ENCODE results near the gene MRTFA. TPM values are rescaled to one million over a fixed set of nuclear protein-coding genes. Genes with fewer than 3 reads are reported as not detected.
"Not testable (repeated sequence)": the region's sequence is repeated elsewhere in the genome, so short reads cannot be mapped to it uniquely, and the experiment has no call there.

Gene MRTFA
- total and polyA plus RNA-seq, 2 donors = 22.3 to 37.6 TPM

GRCh38 chr22:40560551-40560950 is 76.0 kb downstream of the MRTFA start:
- 75% methylated on average over 3 of the region's 3 CpGs for WGBS
- Histone ChIP-seq H3K4me3 (ENCODE audit: low read depth, low read length) (no peak overlapping the region), H3K36me3 (ENCODE audit: insufficient read depth) (no peaks in the 10 kb centered on the region), H3K27ac (ENCODE audit: low read depth) (peak overlapping the region; percentile 29), H3K4me1 (ENCODE audit: insufficient read depth) (no peaks in the 10 kb centered on the region)
- no peak for DNase-seq (ENCODE audit: extremely low spot score)

GRCh38 chr22:40557972-40558371 is 78.5 kb downstream of the MRTFA start:
- no peak overlapping the region for H3K27ac ChIP-seq (ENCODE audit: low read depth)
- no peak for DNase-seq (ENCODE audit: extremely low spot score)
- no peaks in the 10 kb centered on the region for H3K36me3 ChIP-seq (ENCODE audit: insufficient read depth)
- H3K4me3 ChIP-seq (ENCODE audit: low read depth, low read length) = no peak overlapping the region
- no peaks in the 10 kb centered on the region for H3K4me1 ChIP-seq (ENCODE audit: insufficient read depth)
- WGBS = 98% methylated on average over 2 of the region's 2 CpGs

- Histone ChIP-seq H3K4me3 (ENCODE audit: low read depth, low read length) (no peak overlapping the region), H3K27ac (ENCODE audit: low read depth) (no peak overlapping the region), H3K36me3 (ENCODE audit: insufficient read depth) (no peaks in the 10 kb centered on the region), H3K4me1 (ENCODE audit: insufficient read depth) (no peaks in the 10 kb centered on the region)
- WGBS = 82% methylated on average over 1 of the region's 1 CpG
- DNase-seq (ENCODE audit: extremely low spot score) = no peak
These were observed 79.9 kb downstream of the MRTFA start for GRCh38 chr22:40556641-40557040.

DNA sequence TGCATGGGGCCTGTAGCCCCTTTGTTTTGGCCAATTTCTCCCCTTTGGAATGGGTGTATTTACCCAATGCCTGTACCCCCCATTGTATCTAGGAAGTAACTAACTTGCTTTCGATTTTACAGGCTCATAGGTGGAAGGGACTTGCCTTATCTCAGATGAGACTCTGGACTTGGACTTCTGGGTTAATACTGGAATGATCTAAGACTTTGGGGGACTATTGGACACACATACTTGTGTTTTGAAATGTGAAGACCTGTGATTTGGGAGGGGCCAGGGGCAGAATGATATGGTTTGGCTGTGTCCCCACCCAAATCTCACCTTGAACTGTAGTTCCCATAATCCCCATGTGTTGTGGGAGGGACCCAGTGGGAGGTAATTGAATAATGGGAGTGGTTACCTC is 82.5 kb downstream of the MRTFA start:
- 95% methylated on average over 1 of the region's 1 CpG for WGBS
- H3K4me3 ChIP-seq (ENCODE audit: low read depth, low read length); H3K27ac ChIP-seq (ENCODE audit: low read depth); H3K36me3 ChIP-seq (ENCODE audit: insufficient read depth); H3K4me1 ChIP-seq (ENCODE audit: insufficient read depth); DNase-seq (ENCODE audit: extremely low spot score): not testable (repeated sequence)

DNA sequence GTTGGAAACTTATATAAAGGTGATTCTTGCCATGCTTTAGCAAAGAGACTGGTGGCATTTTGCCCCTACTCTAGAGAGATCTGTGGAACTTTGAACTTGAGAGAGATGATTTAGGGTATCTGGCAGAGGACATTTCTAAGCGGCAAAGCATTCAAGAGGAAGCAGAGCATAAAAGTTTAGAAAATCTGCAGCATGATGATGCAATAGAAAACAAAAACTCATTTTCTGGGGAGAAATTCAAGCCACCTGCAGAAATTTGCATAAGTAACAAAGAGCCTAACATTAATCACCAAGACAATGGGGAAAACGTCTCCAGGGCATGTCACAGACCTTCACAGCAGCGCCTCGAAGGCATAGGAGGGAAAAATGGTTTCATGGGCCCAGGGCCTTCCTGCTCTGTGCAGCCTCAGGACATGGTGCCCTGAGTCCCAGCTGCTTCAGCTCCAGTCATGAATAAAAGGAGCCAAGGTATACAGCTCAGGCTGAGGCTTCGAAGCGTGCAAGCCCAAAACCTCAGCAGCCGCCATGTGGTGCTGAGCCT is 83.4 kb downstream of the MRTFA start:
- no peak for DNase-seq (ENCODE audit: extremely low spot score)
- WGBS = 96% methylated on average over 7 of the region's 7 CpGs
- H3K4me1 ChIP-seq (ENCODE audit: insufficient read depth) = no peaks in the 10 kb centered on the region

GRCh38 chr22:40552070-40552469 is 84.4 kb downstream of the MRTFA start:
- WGBS = 77% methylated on average over 9 of the region's 9 CpGs
- DNase-seq (ENCODE audit: extremely low spot score) = no peak
- Histone ChIP-seq H3K4me1 (ENCODE audit: insufficient read depth) (no peaks in the 10 kb centered on the region), H3K27ac (ENCODE audit: low read depth) (no peak overlapping the region), H3K4me3 (ENCODE audit: low read depth, low read length) (no peak overlapping the region), H3K36me3 (ENCODE audit: insufficient read depth) (no peaks in the 10 kb centered on the region)

More for the DNA sequence above, 83.4 kb downstream of the MRTFA start:
- Histone ChIP-seq H3K36me3 (ENCODE audit: insufficient read depth) (no peaks in the 10 kb centered on the region), H3K4me3 (ENCODE audit: low read depth, low read length) (no peak overlapping the region), H3K27ac (ENCODE audit: low read depth) (no peak overlapping the region)

DNA sequence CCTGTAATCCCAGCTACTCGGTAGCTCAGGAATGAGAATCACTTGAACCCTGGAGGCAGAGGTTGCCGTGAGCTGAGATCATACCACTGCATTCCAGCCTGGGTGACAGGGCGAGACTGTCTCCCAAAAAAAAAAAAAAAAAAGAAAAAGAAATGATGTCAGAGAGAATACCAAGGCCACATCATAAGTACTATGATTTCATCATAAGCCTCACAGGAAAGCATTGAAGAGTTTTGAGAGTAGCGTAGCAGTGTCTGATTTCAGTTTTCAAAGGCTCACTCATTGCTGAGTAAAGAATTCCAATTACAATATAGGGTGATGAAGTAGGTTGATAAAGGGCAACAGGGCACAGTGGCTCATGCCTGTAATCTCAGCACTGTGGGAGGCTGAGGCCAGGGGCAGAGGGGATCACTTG is 88.8 kb downstream of the MRTFA start:
- DNase-seq (ENCODE audit: extremely low spot score) = no peak
- Histone ChIP-seq H3K27ac (ENCODE audit: low read depth) (no peak overlapping the region), H3K36me3 (ENCODE audit: insufficient read depth) (no peaks in the 10 kb centered on the region), H3K4me3 (ENCODE audit: low read depth, low read length) (no peak overlapping the region), H3K4me1 (ENCODE audit: insufficient read depth) (no peaks in the 10 kb centered on the region)
- WGBS = 95% methylated on average over 4 of the region's 4 CpGs

DNA sequence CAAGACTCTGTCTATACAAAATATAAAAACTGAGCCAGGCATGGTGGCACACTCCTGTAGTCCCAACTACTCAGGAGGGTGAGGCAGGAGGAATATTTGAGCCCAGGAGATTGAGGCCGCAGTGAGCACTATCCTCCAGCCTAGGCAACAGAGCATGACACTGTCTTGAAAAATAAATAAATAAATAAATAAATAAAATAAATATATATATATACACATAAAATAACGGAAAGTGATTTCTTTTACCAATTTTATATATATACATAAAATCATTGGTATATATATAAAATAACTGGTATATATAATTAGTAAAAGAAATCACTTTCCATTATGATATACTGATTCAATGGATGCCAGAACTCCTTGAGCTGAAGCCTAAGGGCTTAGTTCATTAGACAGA is 91.8 kb downstream of the MRTFA start:
- Histone ChIP-seq H3K4me1 (ENCODE audit: insufficient read depth) (no peaks in the 10 kb centered on the region), H3K27ac (ENCODE audit: low read depth) (no peak overlapping the region), H3K4me3 (ENCODE audit: low read depth, low read length) (no peak overlapping the region), H3K36me3 (ENCODE audit: insufficient read depth) (no peaks in the 10 kb centered on the region)
- 97% methylated on average over 2 of the region's 2 CpGs for WGBS
- no peak for DNase-seq (ENCODE audit: extremely low spot score)

GRCh38 chr22:40542821-40543540 is 93.5 kb downstream of the MRTFA start:
- Histone ChIP-seq H3K4me1 (ENCODE audit: insufficient read depth) (no peaks in the 10 kb centered on the region), H3K27ac (ENCODE audit: low read depth) (no peak overlapping the region), H3K36me3 (ENCODE audit: insufficient read depth) (no peaks in the 10 kb centered on the region), H3K4me3 (ENCODE audit: low read depth, low read length) (no peak overlapping the region)
- WGBS = 82% methylated on average over 2 of the region's 2 CpGs
- DNase-seq (ENCODE audit: extremely low spot score) = no peak

DNA sequence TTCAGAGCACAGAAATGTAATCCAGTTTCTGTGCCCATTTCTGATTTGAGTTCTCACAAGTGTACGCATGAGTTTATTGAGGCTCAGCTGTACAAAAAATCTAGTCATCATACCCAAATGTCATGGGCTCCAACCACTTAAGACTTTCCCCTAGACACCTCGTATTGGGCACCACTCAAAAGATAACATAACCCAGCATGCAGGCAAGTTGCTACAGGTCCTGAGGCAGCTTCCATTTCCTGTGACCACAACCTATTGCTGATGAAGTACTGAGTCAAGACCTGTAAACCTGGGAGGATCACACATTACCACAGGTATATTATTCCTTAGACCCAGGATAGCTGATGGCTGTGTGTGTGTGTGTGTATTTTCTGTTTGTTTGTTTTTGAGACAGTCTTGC is 95.2 kb downstream of the MRTFA start:
- no peaks in the 10 kb centered on the region for H3K36me3 ChIP-seq (ENCODE audit: insufficient read depth)
- no peaks in the 10 kb centered on the region for H3K4me1 ChIP-seq (ENCODE audit: insufficient read depth)
- DNase-seq (ENCODE audit: extremely low spot score) = no peak
- H3K27ac ChIP-seq (ENCODE audit: low read depth) = no peak overlapping the region
- H3K4me3 ChIP-seq (ENCODE audit: low read depth, low read length) = no peak overlapping the region
- WGBS = 69% methylated on average over 2 of the region's 2 CpGs

DNA sequence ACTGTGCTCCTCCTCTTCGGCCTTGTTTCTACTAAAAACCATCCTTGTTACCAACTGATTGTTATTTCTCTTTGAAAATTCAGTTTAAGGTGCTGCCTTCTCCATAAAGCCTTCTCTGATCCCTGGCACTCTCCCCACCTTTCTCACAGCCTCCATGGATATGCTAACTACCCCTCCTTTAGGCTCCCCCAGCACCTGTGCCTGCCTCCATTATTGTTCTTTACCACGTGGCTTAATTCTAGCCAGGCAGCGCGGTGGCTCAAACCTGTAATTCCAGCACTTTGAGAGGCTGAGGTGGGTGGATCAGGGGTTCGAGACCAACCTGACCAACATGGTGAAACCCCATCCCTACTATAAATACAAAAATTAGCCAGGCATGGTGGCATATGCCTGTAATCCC is 96.3 kb downstream of the MRTFA start:
- H3K4me1 ChIP-seq (ENCODE audit: insufficient read depth) = no peaks in the 10 kb centered on the region
- 92% methylated on average over 5 of the region's 5 CpGs for WGBS
- H3K4me3 ChIP-seq (ENCODE audit: low read depth, low read length) = no peak overlapping the region
- no peaks in the 10 kb centered on the region for H3K36me3 ChIP-seq (ENCODE audit: insufficient read depth)
- H3K27ac ChIP-seq (ENCODE audit: low read depth) = no peak overlapping the region
- DNase-seq (ENCODE audit: extremely low spot score) = no peak

GRCh38 chr22:40536149-40536548 is 100.4 kb downstream of the MRTFA start:
- 98% methylated on average over 23 of the region's 28 CpGs for WGBS
- H3K36me3 ChIP-seq (ENCODE audit: insufficient read depth) = not testable (repeated sequence)

DNA sequence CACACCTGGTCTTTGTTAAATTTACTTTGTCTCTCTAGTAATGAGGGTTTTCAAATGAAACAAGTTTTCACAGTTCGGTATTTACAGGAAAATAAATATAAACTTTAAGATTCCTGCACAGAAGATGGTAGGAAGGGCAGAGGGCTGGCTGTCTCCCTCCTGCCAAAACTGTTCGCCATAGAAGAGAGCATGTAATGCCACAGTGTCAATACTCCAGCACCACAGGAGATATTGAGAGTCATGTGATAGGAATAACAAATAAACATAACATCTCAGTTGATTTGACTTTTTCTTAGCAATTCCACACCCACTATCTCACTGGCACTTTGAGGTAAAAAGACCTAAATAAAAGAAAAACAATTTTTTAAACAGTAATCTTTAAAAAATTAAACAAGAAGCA is 100.9 kb downstream of the MRTFA start:
- Histone ChIP-seq H3K4me1 (ENCODE audit: insufficient read depth) (peaks cover 2% of the 10 kb centered on the region), H3K4me3 (ENCODE audit: low read depth, low read length) (no peak overlapping the region), H3K27ac (ENCODE audit: low read depth) (no peak overlapping the region), H3K36me3 (ENCODE audit: insufficient read depth) (no peaks in the 10 kb centered on the region)
- no peak for DNase-seq (ENCODE audit: extremely low spot score)
- 76% methylated on average over 2 of the region's 2 CpGs for WGBS

More at GRCh38 chr22:40536149-40536548, 100.4 kb downstream of the MRTFA start:
- DNase-seq (ENCODE audit: extremely low spot score); H3K4me1 ChIP-seq (ENCODE audit: insufficient read depth); H3K27ac ChIP-seq (ENCODE audit: low read depth); H3K4me3 ChIP-seq (ENCODE audit: low read depth, low read length): not testable (repeated sequence)

DNA sequence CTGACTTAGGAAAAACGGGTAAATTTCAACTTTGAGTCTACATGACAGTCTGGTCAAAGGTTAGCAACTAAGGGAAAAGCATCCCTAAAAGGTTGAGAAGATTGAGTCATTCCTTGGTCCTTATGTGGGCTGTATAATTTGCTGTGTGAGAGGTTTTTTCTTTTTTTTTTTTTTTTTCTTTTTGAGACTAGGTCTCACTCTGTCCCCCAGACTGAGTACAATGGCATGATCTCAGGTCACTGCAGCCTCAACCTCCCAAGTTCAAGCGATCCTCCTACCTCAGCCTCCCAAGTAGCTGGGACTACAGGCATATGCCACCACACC is 101.4 kb downstream of the MRTFA start:
- DNase-seq (ENCODE audit: extremely low spot score) = no peak
- H3K27ac ChIP-seq (ENCODE audit: low read depth) = no peak overlapping the region
- H3K4me1 ChIP-seq (ENCODE audit: insufficient read depth) = peaks cover 2% of the 10 kb centered on the region
- 61% methylated on average over 2 of the region's 2 CpGs for WGBS
- no peak overlapping the region for H3K4me3 ChIP-seq (ENCODE audit: low read depth, low read length)
- no peaks in the 10 kb centered on the region for H3K36me3 ChIP-seq (ENCODE audit: insufficient read depth)

Measured in urinary bladder (tissue), 4 donors.